ENCODE data around the gene FBRSL1.
"Not testable (repeated sequence)": the region's sequence is repeated elsewhere in the genome, so short reads cannot be mapped to it uniquely, and the experiment has no call there.

FBRSL1 gene

GRCh38 chr12:132529906-132530305 is 40.0 kb downstream of the FBRSL1 start:
- Mint-ChIP-seq H3K4me1 (peaks cover 7% of the 10 kb centered on the region), H3K27ac (no peak overlapping the region), H3K36me3 (ENCODE audit: low read depth) (peaks cover 25% of the 10 kb centered on the region), H3K9me3 (peaks cover 8% of the 10 kb centered on the region), H3K27me3 (ENCODE audit: low read depth) (no peaks in the 10 kb centered on the region), H3K4me3 (no peak overlapping the region)
- TF ChIP-seq CTCF (IDR thresholded peaks at IDR 0.05; ENCODE audit: unreplicated experiment in 3 of 3) = no peak

- peaks cover 12% of the 10 kb centered on the region for H3K4me1 Mint-ChIP-seq
Observed at GRCh38 chr12:132530447-132530846, 40.5 kb downstream of the FBRSL1 start.

GRCh38 chr12:132530851-132531250 is 40.9 kb downstream of the FBRSL1 start:
- Mint-ChIP-seq H3K4me3 (no peak overlapping the region), H3K27me3 (ENCODE audit: low read depth) (peaks cover 3% of the 10 kb centered on the region), H3K4me1 (peaks cover 12% of the 10 kb centered on the region), H3K9me3 (peaks cover 9% of the 10 kb centered on the region), H3K36me3 (ENCODE audit: low read depth) (peaks cover 30% of the 10 kb centered on the region), H3K27ac (no peak overlapping the region)
- no peak for TF ChIP-seq CTCF (IDR thresholded peaks at IDR 0.05; ENCODE audit: unreplicated experiment in 3 of 3)

More at GRCh38 chr12:132530447-132530846, 40.5 kb downstream of the FBRSL1 start:
- H3K36me3 Mint-ChIP-seq (ENCODE audit: low read depth) = peaks cover 29% of the 10 kb centered on the region
- no peak for TF ChIP-seq CTCF (IDR thresholded peaks at IDR 0.05; ENCODE audit: unreplicated experiment in 3 of 3)
- peaks cover 8% of the 10 kb centered on the region for H3K9me3 Mint-ChIP-seq
- H3K27me3 Mint-ChIP-seq (ENCODE audit: low read depth) = no peaks in the 10 kb centered on the region
- H3K27ac Mint-ChIP-seq = no peak overlapping the region
- H3K4me3 Mint-ChIP-seq = no peak overlapping the region

- H3K9me3 Mint-ChIP-seq = peaks cover 11% of the 10 kb centered on the region
- not testable (repeated sequence) for H3K4me3 Mint-ChIP-seq; H3K27me3 Mint-ChIP-seq (ENCODE audit: low read depth); H3K27ac Mint-ChIP-seq
- H3K36me3 Mint-ChIP-seq (ENCODE audit: low read depth) = peaks cover 33% of the 10 kb centered on the region
- peaks cover 12% of the 10 kb centered on the region for H3K4me1 Mint-ChIP-seq
Observed at GRCh38 chr12:132532711-132533583, 43.0 kb downstream of the FBRSL1 start.

- TF ChIP-seq CTCF (IDR thresholded peaks at IDR 0.05; ENCODE audit: unreplicated experiment in 3 of 3) = no peak
- Mint-ChIP-seq H3K27ac (no peak overlapping the region), H3K4me1 (peaks cover 12% of the 10 kb centered on the region), H3K27me3 (ENCODE audit: low read depth) (peaks cover 8% of the 10 kb centered on the region), H3K36me3 (ENCODE audit: low read depth) (peaks cover 33% of the 10 kb centered on the region), H3K9me3 (peaks cover 11% of the 10 kb centered on the region), H3K4me3 (no peak overlapping the region)
Observed at GRCh38 chr12:132533584-132533958, 43.6 kb downstream of the FBRSL1 start.

GRCh38 chr12:132534076-132534475 is 44.1 kb downstream of the FBRSL1 start:
- H3K27me3 Mint-ChIP-seq (ENCODE audit: low read depth) = peaks cover 8% of the 10 kb centered on the region
- TF ChIP-seq CTCF (IDR thresholded peaks at IDR 0.05; ENCODE audit: unreplicated experiment in 3 of 3) = no peak

More at GRCh38 chr12:132534076-132534475, 44.1 kb downstream of the FBRSL1 start:
- Mint-ChIP-seq H3K4me1 (peaks cover 12% of the 10 kb centered on the region), H3K4me3 (no peak overlapping the region), H3K36me3 (ENCODE audit: low read depth) (peaks cover 33% of the 10 kb centered on the region), H3K9me3 (peaks cover 11% of the 10 kb centered on the region), H3K27ac (no peak overlapping the region)
